ENCODE data around the gene HNRNPLL.
"Not testable (repeated sequence)": the region's sequence is repeated elsewhere in the genome, so short reads cannot be mapped to it uniquely, and the experiment has no call there.

Gene HNRNPLL

DNA sequence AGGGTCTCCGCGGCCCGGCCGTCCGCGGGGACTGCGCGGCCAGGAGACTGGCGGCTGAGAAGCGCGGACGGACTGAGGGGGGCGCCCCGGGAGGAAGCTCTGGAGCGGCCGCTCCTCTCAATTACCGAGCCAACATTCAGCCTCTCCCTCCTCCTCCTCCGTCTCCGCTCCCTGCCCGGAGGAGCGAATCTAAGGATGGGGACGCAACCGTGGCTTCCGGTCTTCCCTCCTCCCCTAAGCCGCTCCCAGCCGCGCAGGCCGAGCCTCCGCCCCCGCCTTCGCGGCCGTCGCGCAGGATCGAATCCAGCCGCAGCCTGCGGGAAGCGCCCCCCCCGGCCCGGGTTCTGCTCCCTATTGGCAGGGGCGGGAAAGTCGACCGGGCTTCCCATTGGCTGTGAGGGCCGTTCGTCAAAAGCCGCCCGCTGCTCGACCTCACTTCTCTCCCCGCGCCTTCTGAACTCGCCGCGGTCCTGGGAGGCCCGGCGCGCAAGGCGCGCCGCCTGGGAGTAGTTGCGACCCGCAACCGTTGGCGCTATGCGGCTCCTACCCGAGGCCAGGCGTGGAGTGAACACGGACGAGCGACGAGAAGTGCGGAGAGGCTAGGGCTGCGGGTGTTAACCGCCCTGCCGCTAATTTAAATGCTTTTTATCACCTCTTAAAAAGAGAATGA is at the start of gene HNRNPLL:
HNRNPLL (minus strand) TSS at position 197 of the 670 bp plus-strand sequence. CDS start 302 bp downstream, outside the sequence.
- peak; percentile 94 for DNase-seq (ENCODE audit: low read depth)

DNA sequence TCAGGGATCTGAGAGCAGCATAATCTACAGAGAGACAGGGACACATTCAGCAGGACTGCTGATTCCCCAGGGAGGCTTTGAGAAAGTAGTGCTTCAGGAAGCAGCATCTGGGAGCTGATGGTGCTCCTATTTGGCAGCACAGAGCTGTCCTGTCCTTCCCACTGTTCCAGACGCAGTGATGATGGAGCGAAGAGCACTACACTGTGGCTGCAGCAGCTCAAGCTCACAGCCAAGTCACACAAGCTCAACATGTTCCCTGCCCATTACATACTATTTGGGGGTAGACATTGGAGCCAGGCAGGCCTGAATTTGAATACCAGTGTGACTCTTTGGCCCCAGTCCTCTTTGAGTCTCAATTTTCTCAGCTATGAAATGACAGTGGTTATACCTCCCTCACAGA is 48.0 kb upstream of the HNRNPLL start:
- no peak for DNase-seq (ENCODE audit: low read depth)

DNA sequence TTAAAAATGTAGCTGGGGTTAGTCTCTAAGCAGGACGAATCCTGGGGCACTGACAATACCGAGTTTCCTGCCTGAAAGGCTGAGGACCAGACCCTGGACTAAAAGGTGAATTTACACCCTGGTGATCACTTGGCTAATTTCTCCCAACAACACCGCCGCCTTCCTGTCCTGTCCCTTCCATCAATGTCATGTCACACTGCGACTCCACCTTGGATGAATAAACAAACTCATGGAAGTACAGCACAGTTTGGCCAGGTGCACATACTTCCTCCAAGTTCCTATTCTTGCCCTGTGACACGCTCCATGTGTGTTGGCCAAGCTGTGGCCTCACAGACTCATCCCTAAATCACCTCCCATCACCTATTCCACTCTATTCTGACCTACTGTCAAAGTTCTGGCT is 47.3 kb upstream of the HNRNPLL start:
- DNase-seq (ENCODE audit: low read depth) = no peak

DNA sequence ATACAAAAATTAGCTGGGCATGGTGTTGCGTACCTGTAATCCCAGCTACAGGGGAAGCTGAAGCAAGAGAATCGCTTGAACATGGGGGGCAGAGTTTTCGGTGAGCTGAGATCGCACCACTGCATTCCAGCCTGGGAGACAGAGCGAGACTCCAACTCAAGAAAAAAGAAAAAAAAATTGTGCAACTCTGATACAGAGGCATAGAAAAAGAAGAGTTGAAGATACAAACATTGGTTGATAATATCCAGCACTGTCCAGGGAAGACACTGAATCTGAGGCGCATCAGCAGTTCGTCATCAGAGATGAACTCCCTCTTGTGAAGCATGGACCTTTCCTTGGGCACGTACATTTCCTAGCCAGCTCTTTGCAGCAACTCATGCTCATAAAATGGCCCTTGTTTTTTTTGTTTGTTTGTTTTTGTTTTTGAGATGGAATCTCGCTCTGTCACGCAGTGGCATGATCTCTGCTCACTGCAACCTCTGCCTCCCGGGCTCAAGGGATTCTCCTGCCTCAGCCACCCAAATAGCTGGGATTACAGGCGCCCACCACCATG is 46.5 kb upstream of the HNRNPLL start:
- DNase-seq (ENCODE audit: low read depth) = no peak

DNA sequence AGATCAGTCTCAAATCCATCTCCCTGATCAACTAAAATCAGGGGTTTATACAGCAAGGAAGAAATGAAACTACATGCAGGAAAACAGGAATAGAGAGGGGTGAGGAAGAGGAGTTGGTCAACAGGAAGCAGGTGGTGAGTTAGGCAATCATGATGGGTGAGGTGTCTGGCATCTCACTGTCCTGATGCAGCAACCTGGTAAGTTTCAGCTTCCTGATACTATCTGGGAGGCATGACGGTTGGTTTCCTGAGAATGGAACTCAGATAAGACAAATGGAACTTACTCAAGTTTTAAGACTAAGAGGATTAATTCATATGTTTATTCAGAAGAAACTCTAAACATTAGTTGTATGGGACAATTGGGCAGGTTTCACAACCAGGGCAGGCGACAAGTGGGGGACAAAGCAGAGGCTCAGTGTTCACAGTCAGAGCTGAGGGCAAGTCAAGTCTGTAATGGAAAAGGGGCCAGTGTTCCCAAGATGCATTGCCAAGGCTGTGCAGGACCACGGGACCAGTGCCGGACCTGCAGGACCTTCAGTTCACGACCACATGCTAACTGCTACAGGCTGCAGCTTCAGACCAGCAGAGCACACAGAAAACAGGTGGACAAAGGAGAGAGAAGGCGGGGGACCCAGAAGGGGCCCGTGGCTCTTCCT is 45.5 kb upstream of the HNRNPLL start:
- no peak for DNase-seq (ENCODE audit: low read depth)

DNA sequence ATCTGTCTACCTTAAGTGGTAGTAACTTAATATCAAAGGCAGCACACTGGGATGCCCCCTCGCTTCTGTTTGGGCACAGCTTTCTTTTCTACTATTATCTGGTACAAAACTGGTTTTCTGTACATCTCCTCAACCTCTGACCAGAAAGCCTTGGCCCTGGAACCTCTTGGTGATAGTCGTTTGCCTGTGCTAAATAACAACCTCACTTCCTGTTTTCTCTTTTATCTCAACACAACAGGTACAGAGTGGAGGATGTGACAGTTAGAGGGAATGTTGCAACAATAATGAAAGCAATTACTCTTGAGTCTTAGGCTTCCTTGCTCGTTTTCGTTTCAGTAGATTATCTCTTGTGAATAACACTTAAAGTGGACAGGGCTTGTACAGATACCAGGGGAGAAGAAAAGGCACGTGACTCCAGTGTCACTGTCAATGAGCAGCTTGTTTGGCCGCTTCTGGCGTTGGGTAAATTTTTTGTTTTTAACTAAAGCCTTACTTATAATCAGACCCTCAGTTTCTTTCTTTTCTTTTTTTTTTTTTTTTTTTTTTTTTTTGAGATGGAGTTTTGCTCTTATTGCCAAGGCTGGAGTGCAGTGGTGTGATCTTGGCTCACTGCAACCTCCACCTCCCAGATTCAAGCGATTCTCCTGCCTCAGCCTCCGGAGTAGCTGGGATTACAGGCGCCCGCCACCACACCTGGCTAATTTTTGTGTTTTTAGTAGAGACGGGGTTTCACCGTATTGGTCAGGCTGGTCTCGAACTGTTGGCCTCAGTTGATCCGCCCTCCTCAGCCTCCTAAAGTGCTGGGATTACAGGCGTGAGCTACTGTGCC is 41.2 kb upstream of the HNRNPLL start:
- not testable (repeated sequence) for DNase-seq (ENCODE audit: low read depth)

DNA sequence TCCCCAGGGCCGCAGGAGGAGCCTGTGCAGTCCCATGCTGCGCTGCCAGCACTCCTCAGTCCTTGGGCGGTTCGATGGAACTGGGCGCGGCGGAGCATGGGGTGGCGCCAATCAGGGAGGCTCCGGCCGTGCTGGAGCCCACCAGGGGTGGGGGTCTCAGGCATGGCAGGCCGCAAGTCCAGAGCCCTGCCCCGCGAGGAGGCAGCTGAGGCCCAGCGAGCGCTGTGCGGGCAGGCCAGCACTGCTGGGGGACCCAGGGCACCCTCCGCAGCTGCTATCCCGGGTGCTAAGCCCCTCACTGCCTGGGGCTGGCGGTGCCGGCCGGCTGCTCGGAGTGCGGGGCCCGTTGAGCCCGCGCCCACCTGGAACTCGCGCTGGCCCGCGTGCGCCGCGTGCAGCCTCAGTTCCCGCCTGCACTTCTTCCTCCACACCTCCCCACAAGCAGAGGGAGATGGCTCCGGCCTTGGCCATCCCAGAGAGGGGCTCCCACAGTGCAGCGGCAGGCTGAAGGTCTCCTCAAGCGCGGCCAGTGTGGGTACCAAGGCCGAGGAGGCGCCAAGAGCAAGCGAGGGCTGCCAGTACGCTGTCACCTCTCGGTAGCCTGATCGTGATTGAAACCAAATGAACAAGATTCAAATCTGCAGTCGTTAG is 40.4 kb upstream of the HNRNPLL start:
- no peak for DNase-seq (ENCODE audit: low read depth)

DNA sequence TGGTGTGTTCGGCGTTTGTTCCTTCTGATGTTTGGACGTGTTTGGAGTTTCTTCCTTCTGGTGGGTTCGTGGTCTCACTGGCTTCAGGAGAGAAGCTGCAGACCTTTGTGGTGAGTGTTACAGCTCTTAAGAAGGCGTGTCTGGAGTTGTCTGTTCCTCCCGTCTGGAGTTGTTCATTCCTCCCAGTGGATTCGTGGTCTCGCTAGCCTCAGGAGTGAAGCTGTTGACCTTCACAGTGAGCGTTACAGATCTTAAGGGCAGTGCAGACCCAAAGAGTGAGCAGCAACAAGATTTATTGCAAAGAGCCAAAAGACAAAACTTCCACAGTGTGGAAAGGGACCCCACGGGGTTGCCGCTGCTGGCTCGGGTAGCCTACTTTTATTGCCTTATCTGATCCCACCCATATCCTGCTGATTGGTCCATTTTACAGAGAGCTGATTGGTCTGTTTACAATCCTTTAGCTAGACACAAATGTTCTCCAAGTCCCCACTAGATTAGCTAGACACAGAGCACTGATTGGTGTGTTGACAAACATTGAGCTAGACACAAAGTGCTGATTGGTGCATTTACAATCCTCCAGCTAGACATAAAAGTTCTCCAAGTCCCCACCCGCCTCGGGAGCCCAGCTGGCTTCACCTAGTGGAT is 39.8 kb upstream of the HNRNPLL start:
- not testable (repeated sequence) for DNase-seq (ENCODE audit: low read depth)

DNA sequence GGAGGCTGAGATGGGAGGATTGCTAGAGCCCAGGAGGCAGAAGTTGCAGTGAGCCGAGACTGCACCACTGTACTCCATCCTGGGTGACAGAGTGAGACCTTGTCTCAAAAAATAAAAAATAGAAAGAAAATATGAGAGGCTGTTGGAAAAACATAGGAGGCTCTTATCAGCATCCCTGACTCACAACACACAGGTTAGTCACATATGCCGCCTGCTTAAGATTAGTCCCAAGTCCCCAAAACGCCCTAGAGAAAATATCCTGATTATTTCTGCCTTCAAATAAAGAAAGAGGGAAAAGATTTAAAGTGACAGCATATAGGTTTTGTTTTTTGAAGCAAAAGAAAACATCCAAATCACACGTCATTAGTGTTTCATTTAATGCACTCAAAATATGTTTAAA is 33.3 kb upstream of the HNRNPLL start:
- DNase-seq (ENCODE audit: low read depth) = no peak

DNA sequence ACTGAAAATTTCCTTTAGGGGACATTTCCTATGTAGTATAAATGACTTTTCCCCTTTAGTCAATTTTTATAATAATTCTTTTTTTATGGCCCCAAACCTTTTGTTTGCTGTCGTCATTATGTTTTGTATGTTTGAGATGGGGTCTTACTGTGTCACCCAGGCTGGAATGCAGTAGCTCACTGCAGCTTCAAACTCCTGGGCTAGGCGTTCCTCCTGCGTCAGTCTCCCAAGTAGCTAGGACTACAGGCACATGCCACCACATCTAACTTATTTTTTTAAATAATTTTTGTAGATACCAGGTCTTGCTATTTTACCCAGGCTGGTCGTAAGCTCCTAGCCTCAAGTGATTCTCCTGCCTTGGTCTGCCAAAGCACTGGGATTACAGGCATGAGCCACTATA is 32.4 kb upstream of the HNRNPLL start:
- no peak for DNase-seq (ENCODE audit: low read depth)

DNA sequence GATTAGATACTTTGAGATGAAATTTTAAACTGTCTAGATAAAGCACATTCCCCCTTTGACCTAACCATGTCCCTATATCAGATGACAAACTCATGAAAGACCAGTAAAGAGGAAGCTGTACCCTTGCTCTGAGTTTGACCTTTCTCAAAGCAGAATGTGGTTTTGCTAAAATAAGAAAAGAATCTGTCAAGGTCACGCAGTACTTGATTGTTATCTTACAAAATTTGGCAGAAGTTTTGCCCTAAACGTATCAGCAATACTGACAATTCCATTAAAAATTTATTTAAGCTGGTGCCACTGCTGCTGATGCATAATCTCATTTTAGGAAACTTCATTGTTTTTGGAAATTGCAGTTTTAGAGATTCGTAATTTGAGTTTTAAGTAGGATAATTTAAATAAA is 32.0 kb upstream of the HNRNPLL start:
- no peak for DNase-seq (ENCODE audit: low read depth)

DNA sequence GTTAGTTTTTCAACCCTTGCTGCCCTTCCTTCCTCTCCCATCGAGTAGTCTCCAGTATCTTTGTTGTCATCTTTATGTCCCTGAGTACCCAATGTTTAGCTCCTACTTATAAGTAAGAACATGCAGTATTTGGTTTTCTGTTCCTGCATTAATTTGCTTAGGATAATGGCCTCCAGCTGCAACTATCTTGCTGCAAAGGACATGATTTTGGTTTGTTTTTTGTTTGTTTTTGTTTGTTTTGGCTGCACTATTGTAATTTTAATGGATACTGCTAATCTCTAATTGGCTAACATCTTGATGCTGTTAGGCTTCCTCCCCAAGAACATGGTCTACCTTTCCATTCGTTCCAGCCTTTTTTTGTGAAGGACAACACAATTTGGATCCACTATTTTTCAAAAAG is 31.2 kb upstream of the HNRNPLL start:
- no peak for DNase-seq (ENCODE audit: low read depth)

DNA sequence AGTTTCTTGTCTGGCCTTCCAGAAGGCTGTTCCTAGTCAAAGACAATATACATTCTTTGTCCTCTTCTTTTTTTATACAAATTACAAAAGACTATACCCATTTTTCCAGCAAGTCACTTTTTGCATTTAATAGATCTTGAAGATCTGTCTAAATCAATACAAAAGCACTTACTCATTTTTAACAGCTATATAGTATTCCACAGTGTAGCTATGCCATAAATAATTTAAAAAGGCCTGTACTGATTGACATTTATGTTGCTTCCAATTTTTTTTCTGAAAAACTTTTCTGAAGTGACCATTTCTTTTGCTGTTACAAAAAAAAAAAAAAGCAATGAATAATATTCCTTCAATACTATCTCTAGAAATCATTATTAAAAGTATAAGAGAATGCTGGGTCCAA is 30.3 kb upstream of the HNRNPLL start:
- no peak for DNase-seq (ENCODE audit: low read depth)

DNA sequence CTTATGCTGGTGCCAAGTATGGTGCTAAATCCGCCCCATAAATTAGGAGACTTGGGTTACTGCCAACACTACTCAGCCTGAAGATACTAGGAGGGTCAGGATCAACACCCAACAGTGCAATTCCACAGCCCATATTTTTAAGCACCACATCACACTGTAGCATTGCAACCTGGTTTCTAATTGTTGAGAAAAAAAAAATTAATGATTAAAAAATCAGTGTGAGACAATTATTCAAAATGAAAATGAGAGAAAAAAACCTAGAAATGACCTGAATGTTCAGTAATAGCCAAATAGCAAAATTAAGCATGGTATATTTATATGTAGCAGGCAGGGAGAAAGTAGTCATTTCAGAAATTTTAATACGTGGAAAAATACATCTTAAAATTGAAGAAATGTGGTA is 29.2 kb upstream of the HNRNPLL start:
- no peak for DNase-seq (ENCODE audit: low read depth)

DNA sequence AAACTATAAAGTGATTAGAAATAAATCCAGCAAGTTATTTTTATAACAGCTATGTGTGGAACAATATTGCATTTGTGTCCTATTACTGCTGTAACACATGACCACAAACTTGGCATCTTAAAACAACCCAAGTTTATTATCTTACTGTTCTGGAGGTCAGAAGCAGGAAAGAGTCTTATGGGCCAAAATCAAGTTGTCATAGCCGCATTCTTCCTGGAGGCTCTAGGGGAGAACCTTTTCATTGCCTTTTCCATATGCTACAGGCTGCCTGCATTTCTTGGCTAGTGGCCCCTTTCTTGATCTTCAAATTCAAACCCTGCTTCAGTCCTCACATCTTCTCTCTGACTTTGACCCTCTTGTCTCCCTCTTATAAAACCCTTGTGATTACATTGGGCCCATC is 27.0 kb upstream of the HNRNPLL start:
- DNase-seq (ENCODE audit: low read depth) = no peak

DNA sequence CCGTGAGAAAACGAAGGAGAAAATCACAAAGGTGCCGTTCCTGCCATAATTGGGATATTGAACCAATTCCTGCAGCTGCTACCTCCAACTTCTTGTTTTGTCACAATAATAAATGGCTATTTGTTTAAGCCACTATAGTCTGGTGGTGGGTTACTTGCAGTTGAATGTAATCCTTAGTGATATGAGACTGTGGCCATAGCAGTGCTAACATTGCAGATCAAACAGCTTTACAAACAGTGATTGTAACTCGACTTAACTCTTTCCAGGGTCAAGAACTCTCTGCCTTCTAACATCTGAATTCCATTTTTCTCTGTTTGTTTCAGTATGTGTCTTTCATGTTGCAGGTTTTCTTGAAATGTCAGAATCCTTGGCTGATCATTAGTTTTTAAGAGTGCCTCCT is 24.7 kb upstream of the HNRNPLL start:
- no peak for DNase-seq (ENCODE audit: low read depth)

DNA sequence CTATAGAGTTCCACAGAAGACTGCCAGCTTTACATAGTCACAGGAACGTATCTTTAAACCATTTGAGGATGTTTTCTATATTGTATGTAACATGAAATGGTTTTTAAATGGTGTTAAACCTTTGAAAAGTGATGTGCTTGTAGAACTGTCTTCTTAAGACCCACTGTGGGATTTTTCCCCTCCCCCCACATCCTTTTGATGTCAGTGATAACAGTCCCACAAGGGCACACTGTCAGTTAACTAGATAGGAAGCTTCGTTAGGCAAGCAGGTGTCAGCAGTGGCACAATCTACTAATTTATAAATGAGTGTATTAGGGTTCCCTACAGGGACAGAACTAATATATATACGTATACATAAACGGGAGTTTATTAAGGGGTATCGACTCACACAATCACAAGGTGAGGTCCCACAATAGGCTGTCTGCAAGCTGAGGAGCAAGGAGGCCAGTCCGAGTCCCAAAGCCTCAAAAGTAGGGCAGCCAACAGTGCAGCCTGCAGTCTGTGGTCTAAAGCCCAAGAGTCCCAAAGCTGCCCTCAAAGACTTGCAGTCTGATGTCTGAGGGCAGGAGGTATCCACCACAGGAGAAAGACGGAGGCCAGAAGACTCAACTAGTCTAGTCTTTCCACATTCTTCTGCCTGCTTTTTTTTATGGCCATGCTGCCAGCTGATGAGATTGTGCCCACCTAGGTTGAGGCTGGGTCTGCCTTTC is 23.8 kb upstream of the HNRNPLL start:
- DNase-seq (ENCODE audit: low read depth) = no peak

DNA sequence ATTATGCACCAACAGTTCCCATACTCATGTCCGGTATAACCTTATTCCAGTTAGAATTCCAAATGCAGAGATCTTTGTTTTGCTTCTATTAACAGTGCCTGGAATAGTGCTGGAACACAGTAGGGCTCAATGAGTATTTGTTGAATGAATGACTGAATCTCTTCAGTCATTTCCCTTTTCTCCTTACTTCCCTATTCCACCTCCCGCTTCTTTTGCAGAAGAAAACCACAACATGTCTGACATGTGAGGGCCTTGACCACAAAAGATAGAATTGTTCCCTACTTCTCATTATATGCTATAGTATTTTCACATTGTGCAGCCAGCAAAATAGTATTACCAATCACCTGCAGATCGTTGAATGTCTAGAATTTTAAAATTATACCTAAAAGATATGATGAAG is 19.5 kb upstream of the HNRNPLL start:
- no peak for DNase-seq (ENCODE audit: low read depth)

DNA sequence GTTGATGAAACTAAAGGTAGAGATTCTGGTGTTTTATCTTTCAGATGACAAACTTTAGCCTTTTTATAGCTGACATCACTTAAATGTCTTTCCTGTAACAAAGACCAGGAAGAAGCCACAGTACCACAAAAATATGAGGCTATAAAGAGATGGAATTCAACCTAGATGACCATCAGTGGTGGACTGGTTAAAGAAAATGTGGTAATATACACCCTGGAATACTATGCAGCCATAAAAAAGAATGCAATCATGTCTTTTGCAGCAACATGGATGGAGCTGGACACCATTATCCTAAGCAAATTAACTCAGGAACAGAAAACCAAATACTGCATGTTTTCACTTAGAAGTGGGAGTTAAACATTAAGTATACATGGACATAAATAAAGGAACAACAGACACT is 18.3 kb upstream of the HNRNPLL start:
- no peak for DNase-seq (ENCODE audit: low read depth)

DNA sequence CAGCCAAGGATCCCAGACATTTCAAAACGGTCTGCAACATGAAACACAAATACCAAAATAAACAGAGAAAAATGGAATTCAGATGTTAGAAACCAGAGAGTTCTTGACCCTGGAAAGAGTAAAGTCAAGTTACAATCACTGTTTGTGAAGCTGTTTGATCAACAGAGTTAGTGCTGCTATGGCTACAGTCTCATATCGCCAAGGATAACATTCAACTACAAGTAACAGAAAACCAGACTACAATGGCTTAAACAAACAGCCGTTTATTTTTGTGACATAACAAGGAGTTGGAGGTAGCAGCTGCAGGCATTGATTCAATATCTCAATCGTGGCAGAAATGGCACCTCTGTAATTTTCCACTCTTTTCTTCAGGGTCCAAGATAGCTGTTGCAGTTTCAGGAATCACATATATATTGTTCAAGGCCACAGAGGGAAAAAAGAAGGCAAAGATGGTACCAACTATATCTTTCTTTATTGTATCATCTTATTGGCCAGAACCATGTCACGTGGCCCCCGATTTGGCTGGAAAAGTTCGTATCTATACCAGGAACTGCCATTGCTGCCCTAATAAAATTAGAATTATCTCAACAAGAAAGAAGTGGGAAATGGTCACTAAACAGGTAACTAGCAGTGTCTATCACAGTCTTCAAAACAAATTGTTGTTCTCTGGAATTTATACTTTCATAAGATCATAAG is 17.7 kb upstream of the HNRNPLL start:
- no peak for DNase-seq (ENCODE audit: low read depth)
